NCI-H1930 (cell line): ENCODE measurements around the gene DPEP2NB.
A peak's percentile ranks its signal among the peaks of the same experiment; 100 is the strongest.
"Not testable (repeated sequence)": the region's sequence is repeated elsewhere in the genome, so short reads cannot be mapped to it uniquely, and the experiment has no call there.

ENCODE experiments used
- DNase-seq, 2 experiments: peaks; one replicate each; lab custom pipeline; 2025; lab: John Stamatoyannopoulos, UW

DPEP2NB gene

GRCh38 chr16:68013440-68013839 is 2.3 kb downstream of the DPEP2NB start:
- DNase-seq: no peak

GRCh38 chr16:68009872-68010271 is 5.8 kb downstream of the DPEP2NB start:
- DNase-seq: not testable (repeated sequence)

GRCh38 chr16:68009157-68009735 is 6.5 kb downstream of the DPEP2NB start:
- DNase-seq: no peak

GRCh38 chr16:68005786-68006286 is 9.9 kb downstream of the DPEP2NB start:
- DNase-seq: no peak

GRCh38 chr16:68005211-68005610 is 10.5 kb downstream of the DPEP2NB start:
- no peak for DNase-seq

GRCh38 chr16:68003031-68003430 is 12.7 kb downstream of the DPEP2NB start:
- no peak for DNase-seq

GRCh38 chr16:68000450-68000849 is 15.3 kb downstream of the DPEP2NB start:
- DNase-seq: no peak

- no peak for DNase-seq
Measured at GRCh38 chr16:67999985-68000384, 15.7 kb downstream of the DPEP2NB start.

GRCh38 chr16:67998779-67999688 is 16.7 kb downstream of the DPEP2NB start, which contains the start of gene DPEP2:
Gene DPEP2, minus strand, starts transcription at chr16:67999484. Its CDS starts 6,272 bp downstream, at chr16:67993212.
- not testable (repeated sequence) for DNase-seq

GRCh38 chr16:67998231-67998778 is 17.4 kb downstream of the DPEP2NB start:
- not testable (repeated sequence) for DNase-seq

GRCh38 chr16:67996666-67997065 is 19.0 kb downstream of the DPEP2NB start:
- DNase-seq: no peak

GRCh38 chr16:67995423-67995822 is 20.3 kb downstream of the DPEP2NB start:
- no peak for DNase-seq

GRCh38 chr16:67994040-67994408 is 21.7 kb downstream of the DPEP2NB start:
- not testable (repeated sequence) for DNase-seq

GRCh38 chr16:67993207-67994039 is 22.3 kb downstream of the DPEP2NB start:
- peak; percentile 38 to 46 for DNase-seq

- DNase-seq: no peak
Measured at GRCh38 chr16:67992661-67993206, 23.0 kb downstream of the DPEP2NB start.

- no peak for DNase-seq
Measured at GRCh38 chr16:67990018-67990386, 25.7 kb downstream of the DPEP2NB start.

GRCh38 chr16:67989322-67990017 is 26.2 kb downstream of the DPEP2NB start:
- DNase-seq: no peak

- DNase-seq: no peak
Measured at GRCh38 chr16:67988675-67989074, 27.0 kb downstream of the DPEP2NB start.

- no peak for DNase-seq
Measured at GRCh38 chr16:67987460-67988160, 28.1 kb downstream of the DPEP2NB start.

GRCh38 chr16:67986949-67987348 is 28.8 kb downstream of the DPEP2NB start:
- DNase-seq: no peak
